Fibroblast of pulmonary artery (primary cell): ENCODE results near the gene KLHL4.

Experiments used
- DNase-seq: peaks from one replicate; pipeline ENCODE4 v3.0.0-alpha.2; 2010; ENCODE audit warnings: low read depth
- H3K4me3 ChIP-seq: replicated peaks from 2 replicates; pipeline ENCODE4 v1.5.1; 2011; ENCODE audit warnings: low read depth, mild to moderate bottlenecking, control low read depth, low read length, moderate library complexity
- CTCF ChIP-seq: IDR thresholded peaks from 2 replicates; pipeline ENCODE4 v1.5.1; 2011; ENCODE audit warnings: mild to moderate bottlenecking, control low read depth, low read length, inconsistent platforms; ENCODE audit errors: missing control alignments

The KLHL4 gene

GRCh38 chrX:87580862-87581261 is 63.3 kb downstream of the KLHL4 start:
- H3K4me3 ChIP-seq, result no peak overlapping the region
- no peak for TF ChIP-seq CTCF
- no peak for DNase-seq

- no peak for TF ChIP-seq CTCF
- no peak overlapping the region for H3K4me3 ChIP-seq
- no peak for DNase-seq
These were observed 64.9 kb downstream of the KLHL4 start for GRCh38 chrX:87582453-87582852.

GRCh38 chrX:87583679-87584078 is 66.1 kb downstream of the KLHL4 start:
- peak; percentile 44 for TF ChIP-seq CTCF
- DNase-seq, result peak; percentile 40
- H3K4me3 ChIP-seq, result no peak overlapping the region

GRCh38 chrX:87616371-87616770 is 98.8 kb downstream of the KLHL4 start:
- H3K4me3 ChIP-seq, result no peak overlapping the region
- DNase-seq, result no peak
- no peak for TF ChIP-seq CTCF

GRCh38 chrX:87621697-87622096 is 104.1 kb downstream of the KLHL4 start:
- no peak for TF ChIP-seq CTCF
- peak; percentile 82 for DNase-seq
- peak overlapping the region; percentile 14 for H3K4me3 ChIP-seq

- no peak overlapping the region for H3K4me3 ChIP-seq
- no peak for TF ChIP-seq CTCF
- no peak for DNase-seq
These were observed 109.4 kb downstream of the KLHL4 start for GRCh38 chrX:87626996-87627395.

- TF ChIP-seq CTCF, result no peak
- DNase-seq, result peak; percentile 45
These were observed 116.8 kb downstream of the KLHL4 start for GRCh38 chrX:87634361-87634760.

More at GRCh38 chrX:87634361-87634760, 116.8 kb downstream of the KLHL4 start:
- H3K4me3 ChIP-seq, result no peak overlapping the region
